ENCODE measurements around the gene CDC42SE1.

DNA sequence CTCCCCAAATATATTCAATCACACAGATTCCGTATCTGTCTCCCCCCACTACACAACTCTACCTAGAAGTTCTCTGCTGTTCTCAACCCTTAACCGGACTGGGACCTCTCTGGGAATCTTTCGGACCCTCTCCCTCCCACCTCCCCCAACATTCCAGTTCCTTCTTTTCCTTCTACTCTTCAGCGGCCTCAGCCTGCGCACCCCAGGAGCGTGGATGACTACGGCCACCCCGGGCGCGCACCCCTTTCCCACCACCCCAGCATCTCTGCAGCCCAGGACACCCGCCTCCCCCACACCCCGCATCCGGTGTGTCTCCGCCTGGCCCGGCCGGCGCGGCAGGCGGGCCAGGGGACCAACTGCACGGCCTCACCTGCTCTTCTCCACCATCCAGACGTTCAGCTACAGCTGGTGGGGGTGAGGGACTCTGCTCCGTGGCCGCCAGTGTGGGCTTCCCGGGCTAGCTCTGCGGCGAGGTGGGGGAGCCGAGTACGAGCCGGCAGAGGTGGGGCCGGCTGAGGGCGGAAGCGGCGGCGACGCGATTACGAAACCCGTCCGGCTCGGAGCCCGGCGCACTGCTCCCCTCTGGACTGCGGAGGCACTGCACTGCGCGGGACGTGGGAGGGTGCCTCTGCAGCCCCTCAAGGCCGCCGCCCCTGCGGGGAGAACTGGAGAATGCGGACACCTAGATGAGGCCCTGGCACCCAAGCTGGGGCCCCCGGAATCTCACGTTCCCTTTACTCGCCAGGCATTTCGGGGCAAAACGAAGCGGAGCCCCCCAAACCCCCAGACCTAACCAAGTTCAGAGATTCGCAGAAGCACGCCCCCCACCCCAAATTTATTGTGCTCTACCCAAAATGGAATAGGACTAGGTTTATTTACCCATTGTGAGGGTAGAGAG, at the start of gene CDC42SE1:
- TF ChIP-seq, protein P1, sequence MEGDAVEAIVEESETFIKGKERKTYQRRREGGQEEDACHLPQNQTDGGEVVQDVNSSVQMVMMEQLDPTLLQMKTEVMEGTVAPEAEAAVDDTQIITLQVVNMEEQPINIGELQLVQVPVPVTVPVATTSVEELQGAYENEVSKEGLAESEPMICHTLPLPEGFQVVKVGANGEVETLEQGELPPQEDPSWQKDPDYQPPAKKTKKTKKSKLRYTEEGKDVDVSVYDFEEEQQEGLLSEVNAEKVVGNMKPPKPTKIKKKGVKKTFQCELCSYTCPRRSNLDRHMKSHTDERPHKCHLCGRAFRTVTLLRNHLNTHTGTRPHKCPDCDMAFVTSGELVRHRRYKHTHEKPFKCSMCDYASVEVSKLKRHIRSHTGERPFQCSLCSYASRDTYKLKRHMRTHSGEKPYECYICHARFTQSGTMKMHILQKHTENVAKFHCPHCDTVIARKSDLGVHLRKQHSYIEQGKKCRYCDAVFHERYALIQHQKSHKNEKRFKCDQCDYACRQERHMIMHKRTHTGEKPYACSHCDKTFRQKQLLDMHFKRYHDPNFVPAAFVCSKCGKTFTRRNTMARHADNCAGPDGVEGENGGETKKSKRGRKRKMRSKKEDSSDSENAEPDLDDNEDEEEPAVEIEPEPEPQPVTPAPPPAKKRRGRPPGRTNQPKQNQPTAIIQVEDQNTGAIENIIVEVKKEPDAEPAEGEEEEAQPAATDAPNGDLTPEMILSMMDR (IDR thresholded peaks at IDR 0.05 in 4 of 5, conservative IDR thresholded peaks at IDR 0.05 in 1 of 5), result peak; percentile 77 to 94 (median 91)
- TF ChIP-seq POLR2A (IDR thresholded peaks at IDR 0.05), result peak; percentile 88 to 94
